Astrocyte of the cerebellum (primary cell): ENCODE data around the gene ALPL.

Experiments used
- DNase-seq: peaks from one replicate; pipeline ENCODE4 v3.0.0-alpha.2; 2011; ENCODE audit warnings: low read depth
- H3K4me3 ChIP-seq: 2 replicates; pipeline ENCODE4 v1.5.1; 2011; ENCODE audit warnings: mild to moderate bottlenecking, low read depth, low read length, moderate library complexity
- in situ Hi-C: cut with HindIII; loops from 2 replicates; pipeline ENCODE4 v1.10.0; 2017; ENCODE audit warnings: low sequenced_read_pairs
- TF ChIP-seq, protein P1 (sequence below): IDR thresholded peaks from 2 replicates; pipeline ENCODE4 v1.5.1; 2012; ENCODE audit warnings: low read length, low read depth, moderate library complexity, mild to moderate bottlenecking; ENCODE audit errors: missing control alignments

Gene ALPL

DNA sequence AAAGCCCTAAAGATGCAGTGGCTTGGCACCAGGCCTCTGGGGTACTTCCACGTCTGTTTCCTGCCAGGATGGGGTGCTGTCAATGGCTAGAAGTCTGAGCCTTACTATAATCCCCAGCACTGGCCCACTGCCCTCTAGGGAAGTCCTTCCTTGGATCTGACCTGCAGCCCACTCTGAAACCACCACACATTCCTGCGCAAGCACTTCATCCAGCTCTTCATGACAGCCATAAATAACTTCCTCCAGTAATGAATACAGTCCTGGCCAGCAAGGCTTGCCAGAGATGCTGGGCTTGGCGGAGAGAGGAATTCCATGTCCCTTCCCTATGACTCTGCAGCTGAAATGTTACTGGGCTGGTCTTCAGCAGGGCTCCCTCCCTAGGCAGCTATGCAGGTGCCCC lies 32.6 kb downstream of the ALPL start:
- TF ChIP-seq, protein P1, sequence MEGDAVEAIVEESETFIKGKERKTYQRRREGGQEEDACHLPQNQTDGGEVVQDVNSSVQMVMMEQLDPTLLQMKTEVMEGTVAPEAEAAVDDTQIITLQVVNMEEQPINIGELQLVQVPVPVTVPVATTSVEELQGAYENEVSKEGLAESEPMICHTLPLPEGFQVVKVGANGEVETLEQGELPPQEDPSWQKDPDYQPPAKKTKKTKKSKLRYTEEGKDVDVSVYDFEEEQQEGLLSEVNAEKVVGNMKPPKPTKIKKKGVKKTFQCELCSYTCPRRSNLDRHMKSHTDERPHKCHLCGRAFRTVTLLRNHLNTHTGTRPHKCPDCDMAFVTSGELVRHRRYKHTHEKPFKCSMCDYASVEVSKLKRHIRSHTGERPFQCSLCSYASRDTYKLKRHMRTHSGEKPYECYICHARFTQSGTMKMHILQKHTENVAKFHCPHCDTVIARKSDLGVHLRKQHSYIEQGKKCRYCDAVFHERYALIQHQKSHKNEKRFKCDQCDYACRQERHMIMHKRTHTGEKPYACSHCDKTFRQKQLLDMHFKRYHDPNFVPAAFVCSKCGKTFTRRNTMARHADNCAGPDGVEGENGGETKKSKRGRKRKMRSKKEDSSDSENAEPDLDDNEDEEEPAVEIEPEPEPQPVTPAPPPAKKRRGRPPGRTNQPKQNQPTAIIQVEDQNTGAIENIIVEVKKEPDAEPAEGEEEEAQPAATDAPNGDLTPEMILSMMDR = no peak
- in situ Hi-C loops = loop anchor here (10.0 kb wide), 1 partner anchor 413 kb away; no protein-coding TSS in a partner anchor
- peak; percentile 65 for DNase-seq

DNA sequence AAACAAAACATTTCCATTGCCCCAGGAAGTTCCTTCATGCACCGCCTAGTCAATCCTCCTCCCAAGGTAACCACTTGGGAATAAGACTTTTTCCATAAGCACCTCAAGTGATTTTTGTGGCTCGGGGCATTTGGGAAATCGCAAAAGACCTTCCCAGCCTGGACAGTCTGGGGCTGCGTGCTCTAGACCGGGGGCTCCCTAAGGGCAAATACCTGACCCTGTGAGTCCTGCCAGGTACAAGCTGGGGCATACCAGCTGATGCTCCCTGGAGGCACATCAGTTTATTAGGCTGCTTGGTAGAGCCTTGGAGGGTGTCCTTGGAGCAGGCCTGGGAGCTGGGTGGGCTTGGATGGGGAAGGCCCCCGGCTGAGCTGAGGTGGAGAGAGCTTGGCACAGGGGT lies 34.4 kb downstream of the ALPL start:
- in situ Hi-C loops = loop anchor here (10.0 kb wide), 1 partner anchor 411 kb away; no protein-coding TSS in a partner anchor
- DNase-seq = no peak
- H3K4me3 ChIP-seq = no peak overlapping the region
- TF ChIP-seq, protein P1 = no peak

More for the DNA sequence above, 32.6 kb downstream of the ALPL start:
- no peak overlapping the region for H3K4me3 ChIP-seq

DNA sequence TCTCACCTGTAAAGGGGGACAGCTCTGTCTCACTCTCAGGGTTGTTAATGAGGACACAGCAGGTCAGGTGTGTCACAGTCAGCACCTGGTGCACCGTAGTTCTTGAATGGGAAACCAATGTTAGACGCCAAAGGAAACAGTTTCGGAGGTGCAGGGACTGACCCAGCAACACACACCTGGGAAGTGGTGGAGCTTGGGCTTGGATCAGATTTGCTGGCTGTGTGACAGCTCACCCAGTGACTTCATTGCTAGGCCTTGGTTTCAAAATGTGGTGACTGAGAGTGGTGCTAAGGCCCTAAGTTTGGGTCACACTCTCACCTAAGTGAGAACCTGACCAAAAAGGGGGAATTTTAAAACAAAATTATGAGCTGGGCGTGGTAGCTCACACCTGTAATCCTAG lies 34.9 kb downstream of the ALPL start:
- no peak overlapping the region for H3K4me3 ChIP-seq
- no peak for DNase-seq
- in situ Hi-C loops = loop anchor here (10.0 kb wide), 1 partner anchor 411 kb away; no protein-coding TSS in a partner anchor
- TF ChIP-seq, protein P1 = no peak

DNA sequence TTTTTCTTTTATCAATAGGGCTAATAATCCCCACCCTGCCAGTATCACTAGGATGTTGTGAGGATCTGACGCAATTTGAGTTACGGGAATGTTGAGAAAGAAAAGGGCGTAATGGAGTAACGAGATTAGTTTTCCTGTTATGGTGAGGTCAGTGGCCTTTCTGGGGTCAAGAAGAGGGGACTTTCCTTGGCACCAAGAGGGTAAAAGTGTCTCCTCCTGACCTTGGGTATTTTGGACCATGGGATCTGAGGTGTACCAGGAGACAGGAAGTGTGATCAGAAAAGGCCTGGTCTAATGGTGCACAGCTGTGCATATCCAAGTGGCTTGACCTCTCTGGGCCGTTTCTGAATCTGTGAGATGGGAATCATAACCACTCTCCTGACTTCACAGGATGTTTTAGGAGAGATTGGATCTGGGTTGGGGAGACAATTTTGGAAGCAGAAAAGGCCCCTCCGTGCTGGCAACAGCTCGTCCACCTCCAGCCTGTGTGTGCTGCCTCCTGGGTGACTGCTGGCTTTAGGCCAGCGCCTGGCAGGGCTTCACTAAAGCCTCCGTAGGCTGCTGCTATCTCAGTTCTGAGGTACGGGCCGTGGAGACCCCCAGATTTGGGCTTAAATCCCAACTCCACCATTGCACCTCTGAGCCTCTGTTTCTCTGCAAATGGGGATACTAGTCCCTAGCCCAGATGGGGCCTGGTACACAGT lies 37.1 kb downstream of the ALPL start:
- in situ Hi-C loops = loop anchor here (10.0 kb wide), 1 partner anchor 409 kb away; no protein-coding TSS in a partner anchor
- no peak for DNase-seq
- no peak overlapping the region for H3K4me3 ChIP-seq
- TF ChIP-seq, protein P1 = no peak

DNA sequence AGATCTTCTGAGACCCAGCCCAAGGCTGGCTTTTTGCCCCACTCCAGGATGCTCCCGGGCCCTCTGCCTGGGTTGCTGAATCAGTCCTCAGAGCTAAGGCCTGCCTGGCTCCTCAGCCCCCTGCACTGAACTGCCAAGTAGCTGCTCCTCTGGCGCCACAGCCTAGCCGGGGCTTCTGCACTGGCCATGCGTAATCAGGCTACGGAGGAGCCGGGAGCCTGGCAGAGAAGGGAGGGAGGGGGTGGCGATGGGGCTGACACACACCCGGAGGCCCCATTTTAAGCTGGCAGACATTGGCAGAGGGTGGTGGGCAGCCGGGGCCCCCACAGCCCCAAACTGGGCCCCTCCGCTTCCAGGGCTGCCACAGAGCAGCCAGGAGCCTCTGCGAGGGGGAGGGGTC lies 38.7 kb downstream of the ALPL start:
- in situ Hi-C loops = loop anchor here (10.0 kb wide), 1 partner anchor 407 kb away; no protein-coding TSS in a partner anchor
- TF ChIP-seq, protein P1 = no peak
- H3K4me3 ChIP-seq = no peak overlapping the region
- DNase-seq = no peak

DNA sequence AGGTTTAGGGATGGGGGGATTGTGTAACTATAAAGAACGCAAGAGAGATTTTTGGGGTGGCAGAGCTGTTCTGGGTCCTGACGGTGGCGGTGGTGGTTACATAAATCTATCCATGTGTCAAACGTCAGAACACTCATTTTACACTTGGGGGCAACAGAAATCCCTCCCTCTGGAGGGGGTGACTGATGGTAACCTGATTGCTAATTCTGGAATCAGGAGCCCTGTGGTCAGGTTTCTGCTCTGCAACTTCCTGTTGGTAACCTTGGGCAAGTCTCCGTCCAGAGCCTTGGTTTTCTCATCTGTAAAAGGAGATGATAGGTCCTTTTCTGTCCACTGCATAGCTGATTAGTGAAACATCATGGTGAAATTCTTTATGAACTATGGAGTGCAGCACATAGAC lies 40.9 kb downstream of the ALPL start:
- no peak for DNase-seq
- in situ Hi-C loops = loop anchor here (5.0 kb wide), 1 partner anchor 178 kb away; no protein-coding TSS in a partner anchor
- TF ChIP-seq, protein P1 = no peak
- H3K4me3 ChIP-seq = no peak overlapping the region
